Measurements from ENCODE around the gene USP21.

The USP21 gene

GRCh38 chr1:161196111-161196510 is 36.8 kb downstream of the USP21 start:
- no peak for TF ChIP-seq SPI1 (IDR thresholded peaks at IDR 0.05; ENCODE audit: low read depth, low read length)
- TF ChIP-seq TAF1 (IDR thresholded peaks at IDR 0.05; ENCODE audit: low read depth, low read length): no peak
- no peak for TF ChIP-seq PAX5 (IDR thresholded peaks at IDR 0.05; ENCODE audit: insufficient read depth, low read length, severe bottlenecking)
- no peak for TF ChIP-seq POU2F2 (IDR thresholded peaks at IDR 0.05; ENCODE audit: low read depth, low read length)
- no peak for TF ChIP-seq POLR2A (IDR thresholded peaks at IDR 0.05; ENCODE audit: low read depth, low read length)
- no peak for TF ChIP-seq POLR2AphosphoS5 (IDR thresholded peaks at IDR 0.05; ENCODE audit: low read depth, low read length)
- no peak for FAIRE-seq
- no peak for DNase-seq (ENCODE audit: insufficient read length, low spot score)

GRCh38 chr1:161196521-161197451 is 37.5 kb downstream of the USP21 start:
- DNase-seq (ENCODE audit: insufficient read length, low spot score): no peak
- TF ChIP-seq SPI1 (IDR thresholded peaks at IDR 0.05; ENCODE audit: low read depth, low read length): no peak
- TF ChIP-seq POU2F2 (IDR thresholded peaks at IDR 0.05; ENCODE audit: low read depth, low read length): no peak
- TF ChIP-seq TAF1 (IDR thresholded peaks at IDR 0.05; ENCODE audit: low read depth, low read length): no peak
- TF ChIP-seq POLR2AphosphoS5 (IDR thresholded peaks at IDR 0.05; ENCODE audit: low read depth, low read length): no peak
- no peak for TF ChIP-seq POLR2A (IDR thresholded peaks at IDR 0.05; ENCODE audit: low read depth, low read length)
- TF ChIP-seq PAX5 (IDR thresholded peaks at IDR 0.05; ENCODE audit: insufficient read depth, low read length, severe bottlenecking): no peak

GRCh38 chr1:161197560-161198193 is 38.4 kb downstream of the USP21 start:
- DNase-seq (ENCODE audit: insufficient read length, low spot score) (no peak), FAIRE-seq (no peak)
- TF ChIP-seq PAX5 (IDR thresholded peaks at IDR 0.05; ENCODE audit: insufficient read depth, low read length, severe bottlenecking) (no peak), SPI1 (IDR thresholded peaks at IDR 0.05; ENCODE audit: low read depth, low read length) (no peak), POLR2AphosphoS5 (IDR thresholded peaks at IDR 0.05; ENCODE audit: low read depth, low read length) (no peak), TAF1 (IDR thresholded peaks at IDR 0.05; ENCODE audit: low read depth, low read length) (no peak), POLR2A (IDR thresholded peaks at IDR 0.05; ENCODE audit: low read depth, low read length) (no peak), POU2F2 (IDR thresholded peaks at IDR 0.05; ENCODE audit: low read depth, low read length) (no peak)

More at GRCh38 chr1:161196521-161197451, 37.5 kb downstream of the USP21 start:
- no peak for FAIRE-seq

- DNase-seq (ENCODE audit: insufficient read length, low spot score) (no peak), FAIRE-seq (no peak)
- TF ChIP-seq PAX5 (IDR thresholded peaks at IDR 0.05; ENCODE audit: insufficient read depth, low read length, severe bottlenecking) (no peak), POLR2A (IDR thresholded peaks at IDR 0.05; ENCODE audit: low read depth, low read length) (no peak), POU2F2 (IDR thresholded peaks at IDR 0.05; ENCODE audit: low read depth, low read length) (no peak)
Observed at GRCh38 chr1:161198194-161198896, 39.0 kb downstream of the USP21 start.

GRCh38 chr1:161198897-161199431 is 39.7 kb downstream of the USP21 start, which contains the start of gene ADAMTS4:
Gene ADAMTS4 (minus strand): TSS chr1:161199054. CDS start chr1:161198627, 427 bp downstream.
- TF ChIP-seq POLR2A (IDR thresholded peaks at IDR 0.05; ENCODE audit: low read depth, low read length): no peak
- TF ChIP-seq POU2F2 (IDR thresholded peaks at IDR 0.05; ENCODE audit: low read depth, low read length): no peak
- no peak for TF ChIP-seq POLR2AphosphoS5 (IDR thresholded peaks at IDR 0.05; ENCODE audit: low read depth, low read length)
- no peak for TF ChIP-seq TAF1 (IDR thresholded peaks at IDR 0.05; ENCODE audit: low read depth, low read length)
- no peak for TF ChIP-seq SPI1 (IDR thresholded peaks at IDR 0.05; ENCODE audit: low read depth, low read length)
- TF ChIP-seq PAX5 (IDR thresholded peaks at IDR 0.05; ENCODE audit: insufficient read depth, low read length, severe bottlenecking): no peak
- no peak for FAIRE-seq
- DNase-seq (ENCODE audit: insufficient read length, low spot score): no peak

- DNase-seq (ENCODE audit: insufficient read length, low spot score) (no peak), FAIRE-seq (no peak)
Observed at GRCh38 chr1:161199506-161200139, 40.3 kb downstream of the USP21 start.

GRCh38 chr1:161200421-161200991 is 41.2 kb downstream of the USP21 start:
- FAIRE-seq (no peak), DNase-seq (ENCODE audit: insufficient read length, low spot score) (no peak)
- TF ChIP-seq SPI1 (IDR thresholded peaks at IDR 0.05; ENCODE audit: low read depth, low read length): no peak
- no peak for TF ChIP-seq TAF1 (IDR thresholded peaks at IDR 0.05; ENCODE audit: low read depth, low read length)
- TF ChIP-seq POLR2A (IDR thresholded peaks at IDR 0.05; ENCODE audit: low read depth, low read length): no peak
- no peak for TF ChIP-seq PAX5 (IDR thresholded peaks at IDR 0.05; ENCODE audit: insufficient read depth, low read length, severe bottlenecking)
- TF ChIP-seq POU2F2 (IDR thresholded peaks at IDR 0.05; ENCODE audit: low read depth, low read length): no peak
- no peak for TF ChIP-seq POLR2AphosphoS5 (IDR thresholded peaks at IDR 0.05; ENCODE audit: low read depth, low read length)

More at GRCh38 chr1:161199506-161200139, 40.3 kb downstream of the USP21 start:
- no peak for TF ChIP-seq POLR2AphosphoS5 (IDR thresholded peaks at IDR 0.05; ENCODE audit: low read depth, low read length)
- TF ChIP-seq POLR2A (IDR thresholded peaks at IDR 0.05; ENCODE audit: low read depth, low read length): no peak
- no peak for TF ChIP-seq PAX5 (IDR thresholded peaks at IDR 0.05; ENCODE audit: insufficient read depth, low read length, severe bottlenecking)
- TF ChIP-seq POU2F2 (IDR thresholded peaks at IDR 0.05; ENCODE audit: low read depth, low read length): no peak
- no peak for TF ChIP-seq SPI1 (IDR thresholded peaks at IDR 0.05; ENCODE audit: low read depth, low read length)
- no peak for TF ChIP-seq TAF1 (IDR thresholded peaks at IDR 0.05; ENCODE audit: low read depth, low read length)

All from GM12891 (cell line).